D721Med (cell line): Measurements from ENCODE around the gene TM6SF1.

ENCODE experiments used
- DNase-seq: peaks from one replicate; pipeline ENCODE4 v3.0.0; 2011; ENCODE audit warnings: low spot score; ENCODE audit not compliant: insufficient read length
- FAIRE-seq: peaks from 2 replicates; lab custom pipeline; 2011; peaks lifted over from hg19 to GRCh38; lab: Jason Lieb, UNC
- TF ChIP-seq, protein P1 (sequence below): IDR thresholded peaks from 2 replicates; pipeline ENCODE4 v1.5.1; 2012; ENCODE audit warnings: mild to moderate bottlenecking, control low read depth; ENCODE audit not compliant: insufficient read depth; ENCODE audit errors: missing control alignments

TM6SF1 gene

DNA sequence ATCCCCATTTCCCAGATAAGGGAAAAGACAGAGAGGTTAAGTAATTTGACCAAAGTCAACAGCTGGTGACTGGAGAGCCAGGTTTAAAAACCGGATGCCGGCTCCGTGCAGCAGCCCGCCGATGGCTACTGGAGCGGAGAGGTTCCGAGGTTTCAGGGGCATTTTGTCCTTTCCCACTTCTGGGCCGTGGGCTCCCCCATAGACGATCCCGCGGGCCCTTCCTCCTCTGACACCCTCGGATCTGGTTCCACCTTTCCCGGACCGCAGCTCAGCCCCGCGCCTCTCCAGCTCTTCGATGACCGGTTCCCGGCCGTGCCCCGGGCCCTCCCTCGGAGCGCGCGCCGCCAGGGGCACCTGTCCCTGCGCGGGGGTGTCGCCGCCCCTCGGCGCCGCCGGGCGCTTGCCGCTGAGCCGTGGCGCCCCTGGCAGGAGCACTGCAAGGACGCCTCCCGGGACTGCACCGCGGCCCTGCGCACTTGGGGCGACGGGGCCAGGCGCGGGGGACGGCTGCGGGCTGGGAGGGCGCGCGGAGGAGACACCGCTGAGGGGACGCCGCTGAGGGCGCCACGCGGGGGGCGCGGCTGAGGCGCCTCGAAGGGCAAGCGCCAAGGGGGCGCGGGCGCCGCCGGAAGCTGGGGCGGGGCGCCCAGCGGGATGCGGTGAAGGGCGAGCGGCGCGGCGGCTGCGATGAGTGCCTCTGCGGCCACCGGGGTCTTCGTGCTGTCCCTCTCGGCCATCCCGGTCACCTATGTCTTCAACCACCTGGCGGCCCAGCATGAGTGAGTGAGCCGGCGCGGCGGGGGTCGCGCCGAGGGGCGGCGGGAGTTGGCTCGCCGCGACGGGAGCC is at the start of gene TM6SF1:
Gene TM6SF1 (plus strand): TSS at position 652 of the 847 bp plus-strand sequence. CDS start 36 bp downstream, at position 688.
- TF ChIP-seq, protein P1, sequence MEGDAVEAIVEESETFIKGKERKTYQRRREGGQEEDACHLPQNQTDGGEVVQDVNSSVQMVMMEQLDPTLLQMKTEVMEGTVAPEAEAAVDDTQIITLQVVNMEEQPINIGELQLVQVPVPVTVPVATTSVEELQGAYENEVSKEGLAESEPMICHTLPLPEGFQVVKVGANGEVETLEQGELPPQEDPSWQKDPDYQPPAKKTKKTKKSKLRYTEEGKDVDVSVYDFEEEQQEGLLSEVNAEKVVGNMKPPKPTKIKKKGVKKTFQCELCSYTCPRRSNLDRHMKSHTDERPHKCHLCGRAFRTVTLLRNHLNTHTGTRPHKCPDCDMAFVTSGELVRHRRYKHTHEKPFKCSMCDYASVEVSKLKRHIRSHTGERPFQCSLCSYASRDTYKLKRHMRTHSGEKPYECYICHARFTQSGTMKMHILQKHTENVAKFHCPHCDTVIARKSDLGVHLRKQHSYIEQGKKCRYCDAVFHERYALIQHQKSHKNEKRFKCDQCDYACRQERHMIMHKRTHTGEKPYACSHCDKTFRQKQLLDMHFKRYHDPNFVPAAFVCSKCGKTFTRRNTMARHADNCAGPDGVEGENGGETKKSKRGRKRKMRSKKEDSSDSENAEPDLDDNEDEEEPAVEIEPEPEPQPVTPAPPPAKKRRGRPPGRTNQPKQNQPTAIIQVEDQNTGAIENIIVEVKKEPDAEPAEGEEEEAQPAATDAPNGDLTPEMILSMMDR: no peak
- FAIRE-seq (no peak), DNase-seq (no peak)

- FAIRE-seq (no peak), DNase-seq (no peak)
- TF ChIP-seq, protein P1: no peak
Observed at GRCh38 chr15:83057696-83058376, 49.6 kb upstream of the TM6SF1 start.

DNA sequence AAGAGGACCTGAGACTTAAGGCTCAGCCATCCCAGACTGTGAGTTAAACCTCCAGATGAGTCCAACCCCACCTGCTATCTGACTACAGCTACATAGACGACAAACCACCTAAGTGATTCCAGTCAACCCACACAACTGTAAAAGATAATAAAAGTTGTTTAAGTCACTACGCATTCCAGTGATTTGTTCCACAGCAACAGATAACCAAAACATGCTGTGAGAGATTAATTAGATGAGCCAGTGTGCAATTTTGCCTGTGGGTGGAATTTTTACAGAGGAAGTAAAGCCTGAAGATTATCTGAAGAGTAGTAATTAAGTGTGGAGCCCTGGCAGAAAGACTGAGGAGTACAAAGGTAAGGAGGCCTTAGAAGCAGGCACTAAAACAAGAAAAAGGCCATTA is 45.8 kb upstream of the TM6SF1 start:
- DNase-seq (no peak), FAIRE-seq (no peak)
- TF ChIP-seq, protein P1: no peak

DNA sequence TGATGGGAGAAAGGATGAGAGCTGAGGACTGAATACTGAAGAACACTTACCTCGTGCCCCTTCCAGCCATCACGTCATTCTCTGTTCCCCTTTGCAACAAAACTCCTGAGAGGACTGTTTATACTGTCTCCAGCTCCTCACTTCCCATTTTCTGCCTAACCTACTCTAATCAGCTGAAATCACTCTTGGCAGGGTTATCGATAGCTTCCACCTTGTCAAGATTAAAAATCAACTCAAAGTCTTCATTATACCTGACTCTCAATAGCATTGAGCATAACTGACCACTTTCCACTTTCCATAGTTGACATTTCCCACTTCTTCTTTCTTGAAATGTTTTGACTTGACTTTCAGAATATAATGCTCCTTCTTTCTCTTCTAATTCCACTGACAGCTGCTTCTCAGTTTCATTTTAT is 44.7 kb upstream of the TM6SF1 start:
- TF ChIP-seq, protein P1: no peak
- DNase-seq (no peak), FAIRE-seq (no peak)

DNA sequence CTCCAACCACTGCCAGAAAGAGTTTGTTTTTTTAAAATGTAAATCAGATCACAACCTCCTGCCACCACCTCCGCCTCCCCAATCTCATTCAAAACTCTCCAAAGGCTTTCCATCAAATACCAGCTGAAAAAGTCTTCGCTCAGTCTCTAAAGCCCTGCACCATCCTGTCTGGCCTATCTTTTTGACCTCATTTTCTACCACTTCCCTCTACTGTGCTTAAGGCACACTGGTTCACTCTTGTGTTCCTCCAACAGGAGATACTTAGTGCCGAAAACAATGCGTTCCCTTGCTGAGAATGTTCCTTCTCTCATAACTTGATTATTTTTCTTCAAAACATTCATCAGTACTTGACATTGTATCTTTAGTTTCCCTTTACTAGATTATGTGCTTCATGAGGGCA is 43.9 kb upstream of the TM6SF1 start:
- FAIRE-seq: no peak
- TF ChIP-seq, protein P1: no peak

GRCh38 chr15:83064859-83065258 is 42.6 kb upstream of the TM6SF1 start:
- TF ChIP-seq, protein P1: no peak

More for the DNA sequence above, 43.9 kb upstream of the TM6SF1 start:
- DNase-seq: no peak

GRCh38 chr15:83065431-83065830 is 42.0 kb upstream of the TM6SF1 start:
- TF ChIP-seq, protein P1: no peak
- DNase-seq: no peak
- FAIRE-seq: no peak

More at GRCh38 chr15:83064859-83065258, 42.6 kb upstream of the TM6SF1 start:
- DNase-seq: no peak
- no peak for FAIRE-seq
